Body of pancreas (tissue), 4 donors: ENCODE measurements around the gene IL17RE.
A peak's percentile ranks its signal among the peaks of the same experiment; 100 is the strongest.

Source experiments
- POLR2A ChIP-seq, 3 donors: fragments of 450-650 bp; IDR thresholded peaks; one replicate each; pipeline ENCODE4 v1.6.1; 2016; ENCODE audit warnings: antibody characterized with exemption in 3 of 3, mild to moderate bottlenecking in 2 of 3
- TF ChIP-seq, protein P1 (sequence below), 7 experiments: fragments of 450-650 bp in 4 of 7; fragments of 200-600 bp in 3 of 7; sonication (generic) in 3 of 7; IDR thresholded peaks; one replicate each; pipeline ENCODE4 v1.5.1; 2016 to 2019; ENCODE audit warnings: antibody characterized with exemption in 7 of 7

DNA sequence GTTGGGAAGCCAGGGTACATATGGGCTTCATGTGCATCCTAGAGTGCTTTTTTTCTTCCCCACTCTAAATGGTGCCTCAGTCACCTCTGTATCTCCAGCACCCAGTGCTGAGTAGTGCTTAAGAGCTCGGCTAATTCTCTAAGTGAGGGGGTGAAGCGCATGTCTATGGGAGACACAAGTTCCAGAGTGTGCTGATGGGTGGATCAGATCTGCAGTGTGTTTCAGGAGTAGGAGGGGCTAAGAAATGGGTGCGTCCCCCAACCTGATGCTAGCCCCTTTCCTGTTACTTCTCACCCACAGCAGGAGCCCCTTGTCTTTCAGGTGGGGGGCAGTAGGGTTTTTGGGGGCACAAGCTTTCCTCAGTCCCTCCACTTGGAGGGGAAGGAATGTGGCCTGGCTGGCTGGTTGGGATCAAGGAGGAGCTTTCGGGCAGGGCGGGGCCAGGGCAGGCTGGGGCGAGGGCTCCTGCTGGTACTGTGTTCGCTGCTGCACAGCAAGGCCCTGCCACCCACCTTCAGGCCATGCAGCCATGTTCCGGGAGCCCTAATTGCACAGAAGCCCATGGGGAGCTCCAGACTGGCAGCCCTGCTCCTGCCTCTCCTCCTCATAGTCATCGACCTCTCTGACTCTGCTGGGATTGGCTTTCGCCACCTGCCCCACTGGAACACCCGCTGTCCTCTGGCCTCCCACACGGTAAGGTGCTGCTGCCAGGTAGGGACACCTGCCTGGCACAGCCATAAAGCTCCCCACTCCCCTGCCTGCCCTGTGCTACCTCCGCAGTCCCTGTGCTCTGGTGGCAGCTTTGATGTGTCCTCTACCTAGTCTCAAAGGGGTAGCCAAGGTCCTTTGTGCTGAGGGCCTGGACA, at the start of gene IL17RE:
- TF ChIP-seq, protein P1, sequence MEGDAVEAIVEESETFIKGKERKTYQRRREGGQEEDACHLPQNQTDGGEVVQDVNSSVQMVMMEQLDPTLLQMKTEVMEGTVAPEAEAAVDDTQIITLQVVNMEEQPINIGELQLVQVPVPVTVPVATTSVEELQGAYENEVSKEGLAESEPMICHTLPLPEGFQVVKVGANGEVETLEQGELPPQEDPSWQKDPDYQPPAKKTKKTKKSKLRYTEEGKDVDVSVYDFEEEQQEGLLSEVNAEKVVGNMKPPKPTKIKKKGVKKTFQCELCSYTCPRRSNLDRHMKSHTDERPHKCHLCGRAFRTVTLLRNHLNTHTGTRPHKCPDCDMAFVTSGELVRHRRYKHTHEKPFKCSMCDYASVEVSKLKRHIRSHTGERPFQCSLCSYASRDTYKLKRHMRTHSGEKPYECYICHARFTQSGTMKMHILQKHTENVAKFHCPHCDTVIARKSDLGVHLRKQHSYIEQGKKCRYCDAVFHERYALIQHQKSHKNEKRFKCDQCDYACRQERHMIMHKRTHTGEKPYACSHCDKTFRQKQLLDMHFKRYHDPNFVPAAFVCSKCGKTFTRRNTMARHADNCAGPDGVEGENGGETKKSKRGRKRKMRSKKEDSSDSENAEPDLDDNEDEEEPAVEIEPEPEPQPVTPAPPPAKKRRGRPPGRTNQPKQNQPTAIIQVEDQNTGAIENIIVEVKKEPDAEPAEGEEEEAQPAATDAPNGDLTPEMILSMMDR (IDR thresholded peaks at IDR 0.05): no peak
- peak; percentile 28 to 72 (median 72) for TF ChIP-seq POLR2A (IDR thresholded peaks at IDR 0.05)
